A549 (cell line): ENCODE measurements around the gene CD46. TPM values are rescaled to one million over a fixed set of nuclear protein-coding genes. Genes with fewer than 3 reads are reported as not detected.
A peak's percentile ranks its signal among the peaks of the same experiment; 100 is the strongest.
"Not testable (repeated sequence)": the region's sequence is repeated elsewhere in the genome, so short reads cannot be mapped to it uniquely, and the experiment has no call there.

Experiments used
- ATAC-seq, 2 experiments: fragments of 200-7000 bp in 1 of 2; fragments of >200 bp in 1 of 2; cut with Nextera tagmentation in 1 of 2; cut with Tn5 transposase in 1 of 2; 3 replicates each; pipeline versions ENCODE4 v1.8.0 to v1.9.1; 2018 to 2020; ENCODE audit warnings: mild to moderate bottlenecking in 1 of 2, moderate library complexity in 1 of 2
- CTCF ChIA-PET: fragments of 300-600 bp; sonication (Branson Sonifier 250); formaldehyde crosslinking; extraction: SDS; loops from one replicate; lab custom pipeline; 2021; ENCODE audit warnings: antibody characterized with exemption, inconsistent platforms; lab: Yijun Ruan, JAX
- POLR2A ChIA-PET: fragments of 350-600 bp; formaldehyde crosslinking; extraction: SDS; loops from one replicate; lab custom pipeline; 2021; ENCODE audit warnings: antibody characterized with exemption, inconsistent platforms; lab: Yijun Ruan, JAX
- DNase-seq, 2 experiments: peaks; one replicate each; pipeline versions ENCODE4 v3.0.0 to v3.0.0-alpha.2; 2011 to 2016; ENCODE audit warnings: low read depth in 1 of 2, low spot score in 1 of 2
- FAIRE-seq: peaks from 2 replicates; lab custom pipeline; 2011; peaks lifted over from hg19 to GRCh38; lab: Jason Lieb, UNC
- H3K27ac ChIP-seq, 2 experiments: fragments of >200 bp; sonication (Bioruptor Twin); formaldehyde crosslinking; 3 replicates each; pipeline ENCODE4 v1.5.1; 2016 to 2017
- H3K4me1 ChIP-seq: fragments of >200 bp; sonication (Bioruptor Twin); formaldehyde crosslinking; 3 replicates; pipeline ENCODE4 v1.6.1; 2016
- H3K4me2 ChIP-seq: fragments of >200 bp; sonication (Bioruptor Twin); formaldehyde crosslinking; 3 replicates; pipeline ENCODE4 v1.6.1; 2016
- H3K4me3 ChIP-seq: fragments of >200 bp; sonication (Bioruptor Twin); formaldehyde crosslinking; 3 replicates; pipeline ENCODE4 v1.5.1; 2016
- H3K9me3 ChIP-seq: fragments of >200 bp; sonication (Bioruptor Twin); formaldehyde crosslinking; 3 replicates; pipeline ENCODE4 v1.6.1; 2016
- ATOH8 ChIP-seq: fragments of 250-450 bp; sonication (Bioruptor Pico); IDR thresholded peaks from 2 replicates; pipeline ENCODE4 v1.5.0; 2020; ENCODE audit warnings: low read depth, mild to moderate bottlenecking, moderate library complexity
- BCL3 ChIP-seq: fragments of >200 bp; sonication (Bioruptor Twin); formaldehyde crosslinking; IDR thresholded peaks from 3 replicates; pipeline ENCODE4 v1.6.1; 2016
- CHD2 ChIP-seq: fragments of 150-350 bp; IDR thresholded peaks from 2 replicates; pipeline ENCODE4 v1.6.1; 2014; ENCODE audit warnings: low read length; ENCODE audit not compliant: partially characterized antibody
- EHF ChIP-seq: fragments of 250-450 bp; sonication (Bioruptor Pico); IDR thresholded peaks from 2 replicates; pipeline ENCODE4 v1.5.0; 2020; ENCODE audit warnings: mild to moderate bottlenecking
- ELK1 ChIP-seq: fragments of 150-350 bp; IDR thresholded peaks from 2 replicates; pipeline ENCODE4 v1.6.1; 2014; ENCODE audit warnings: low read depth, mild to moderate bottlenecking, low read length
- EP300 ChIP-seq, 2 experiments: fragments of >200 bp; sonication (Bioruptor Twin); formaldehyde crosslinking; IDR thresholded peaks; 2 replicates in 1 of 2; 3 replicates in 1 of 2; pipeline ENCODE4 v1.6.1; 2016 to 2017
- FOSL2 ChIP-seq, 2 experiments: fragments of 450-650 bp in 1 of 2; fragments of >200 bp in 1 of 2; sonication (Bioruptor Twin) in 1 of 2; formaldehyde crosslinking; IDR thresholded peaks; 2 replicates each; pipeline versions ENCODE4 v1.5.0 to v1.6.1; 2016 to 2020; ENCODE audit warnings: mild to moderate bottlenecking in 1 of 2, moderate library complexity in 1 of 2
- FOXS1 ChIP-seq: fragments of 250-450 bp; sonication (Bioruptor Pico); IDR thresholded peaks from 2 replicates; pipeline ENCODE4 v1.5.0; 2020; ENCODE audit warnings: mild to moderate bottlenecking, moderate library complexity
- HOXB13 ChIP-seq: fragments of 250-450 bp; sonication (Bioruptor Pico); IDR thresholded peaks from 2 replicates; pipeline ENCODE4 v1.5.0; 2020; ENCODE audit warnings: low read depth, mild to moderate bottlenecking, moderate library complexity
- JUN ChIP-seq, 2 experiments: fragments of >200 bp; sonication (Bioruptor Twin); formaldehyde crosslinking; IDR thresholded peaks; 2 replicates in 1 of 2; 3 replicates in 1 of 2; pipeline ENCODE4 v1.6.1; 2016 to 2017
- JUNB ChIP-seq: fragments of >200 bp; sonication (Bioruptor Twin); formaldehyde crosslinking; IDR thresholded peaks from 2 replicates; pipeline ENCODE4 v1.6.1; 2016
- MAX ChIP-seq: IDR thresholded peaks from 2 replicates; pipeline ENCODE4 v1.6.1; 2012
- NFE2L2 ChIP-seq: fragments of 150-350 bp; conservative IDR thresholded peaks from 2 replicates; pipeline ENCODE4 v1.6.1; 2014; ENCODE audit warnings: low read length
- NR3C1 ChIP-seq: fragments of >200 bp; sonication (Bioruptor Twin); formaldehyde crosslinking; IDR thresholded peaks from 3 replicates; pipeline ENCODE4 v1.6.1; 2017
- PHF8 ChIP-seq: fragments of 200-600 bp; sonication (generic); IDR thresholded peaks from 2 replicates; pipeline ENCODE4 v1.6.1; 2016; ENCODE audit warnings: low read depth, mild to moderate bottlenecking, antibody characterized with exemption, moderate library complexity, borderline replicate concordance
- RARB ChIP-seq: fragments of 250-450 bp; sonication (Bioruptor Pico); IDR thresholded peaks from 2 replicates; pipeline ENCODE4 v1.8.0; 2021; ENCODE audit warnings: mild to moderate bottlenecking, moderate library complexity
- REST ChIP-seq: fragments of 200-600 bp; sonication (generic); IDR thresholded peaks from 2 replicates; pipeline ENCODE4 v1.6.1; 2016; ENCODE audit warnings: antibody characterized with exemption, mild to moderate bottlenecking, moderate library complexity
- SMC3 ChIP-seq: fragments of >200 bp; sonication (Bioruptor Twin); formaldehyde crosslinking; IDR thresholded peaks from 3 replicates; pipeline ENCODE4 v1.6.1; 2018; ENCODE audit warnings: inconsistent platforms
- TP53 ChIP-seq: fragments of 250-450 bp; sonication (Bioruptor Pico); IDR thresholded peaks from 2 replicates; pipeline ENCODE4 v1.5.0; 2021; ENCODE audit warnings: mild to moderate bottlenecking, moderate library complexity
- ZSCAN20 ChIP-seq: fragments of 250-450 bp; sonication (Bioruptor Pico); IDR thresholded peaks from 2 replicates; pipeline ENCODE4 v1.8.0; 2022; ENCODE audit warnings: mild to moderate bottlenecking, moderate library complexity
- WGBS: methylation state at CpG from one replicate; pipeline ENCODE4 v1.1.6; 2017; ENCODE audit errors: missing lambda C conversion rate; 5-methylcytosine and 5-hydroxymethylcytosine counted together
- polyA plus RNA-seq, 4 experiments: library from polyadenylated mRNA; depleted of rRNA in 3 of 4; stranded (reverse); fragments of >200 nt; fragmentation: RNase III in 1 of 4; extraction: RNeasy Plus Mini Kit Qiagen cat#74134 plus additional on column Dnase treatment in 1 of 4; gene quantifications; 2 replicates in 3 of 4; 3 replicates in 1 of 4; pipeline ENCODE4 v1.2.3, GENCODE V29; 2011 to 2017

CD46 gene
- polyA plus RNA-seq, 2 of the 4 experiments (the other 2 are of a cell fraction): 142 to 239 TPM

GRCh38 chr1:207751463-207751789 lies 428 bp upstream of the CD46 start:
- peaks cover 56% of the 10 kb centered on the region for H3K4me1 ChIP-seq
- POLR2A ChIA-PET: interaction anchor here (1.4 kb wide), 1 partner anchor 46 kb away, joined by 4 read pairs; no protein-coding TSS in a partner anchor
- TF ChIP-seq RARB (CRISPR knock-in tag) (0 out of 2 replicates have a peak, but pooled peaks have one; percentile 29), PHF8 (0 out of 2 replicates have a peak, but pooled peaks have one; percentile 34)
- H3K4me2 ChIP-seq: peak overlapping the region; percentile 97
- ATAC-seq, H3K9me3 ChIP-seq, DNase-seq, FAIRE-seq, CTCF ChIA-PET: not testable (repeated sequence)
- peak overlapping the region; percentile 99 for H3K4me3 ChIP-seq
- WGBS: 7% methylated on average over 7 of the region's 7 CpGs
- peak overlapping the region; percentile 88 for H3K27ac ChIP-seq

- peak overlapping the region; percentile 88 for H3K27ac ChIP-seq
- peak overlapping the region; percentile 99 for H3K4me3 ChIP-seq
- WGBS: under 1% methylated on average over 25 of the region's 30 CpGs
- FAIRE-seq (no peak), ATAC-seq (peak; percentile 48 to 63), DNase-seq (peak in 1 of 2 experiments; percentile 33)
- POLR2A ChIA-PET: interaction anchor here (0.6 to 1.4 kb wide), 2 partner anchors 44 to 660 kb away, joined by 4 to 5 read pairs; no protein-coding TSS in a partner anchor
- H3K4me1 ChIP-seq: peaks cover 56% of the 10 kb centered on the region
- CTCF ChIA-PET: interaction anchor here (1.0 to 2.4 kb wide), 4 partner anchors 11 to 54 kb away, joined by 4 to 7 read pairs (median 4); no protein-coding TSS in a partner anchor
- TF ChIP-seq JUNB: no peak
- TF ChIP-seq ZSCAN20: no peak
- peak; percentile 19; the same call in 1 of the 2 replicates for TF ChIP-seq MAX
- peak overlapping the region; percentile 94 for H3K4me2 ChIP-seq
- no peaks in the 10 kb centered on the region for H3K9me3 ChIP-seq
Observed at GRCh38 chr1:207752456-207752998, 673 bp downstream of the CD46 start.

GRCh38 chr1:207753611-207754010 lies 1.8 kb downstream of the CD46 start:
- 84% methylated on average over 7 of the region's 7 CpGs for WGBS
- peak overlapping the region; percentile 94 for H3K4me2 ChIP-seq
- CTCF ChIA-PET: interaction anchor here (0.6 to 2.4 kb wide), 5 partner anchors 10 to 58 kb away, joined by 3 to 7 read pairs (median 4); no protein-coding TSS in a partner anchor
- H3K4me3 ChIP-seq: peak overlapping the region; percentile 99
- TF ChIP-seq FOSL2 (IDR thresholded peaks at IDR 0.05): no peak
- no peak for TF ChIP-seq FOSL2 (CRISPR knock-in tag; IDR thresholded peaks at IDR 0.05)
- no peak for TF ChIP-seq HOXB13 (CRISPR knock-in tag)
- no peak for TF ChIP-seq FOXS1 (CRISPR knock-in tag)
- TF ChIP-seq CHD2: no peak
- no peak for TF ChIP-seq NR3C1
- TF ChIP-seq REST: no peak
- TF ChIP-seq SMC3: no peak
- peak overlapping the region in 1 of 2 experiments; percentile 88; a peak in 2 of 6 replicates for H3K27ac ChIP-seq
- POLR2A ChIA-PET: no interaction called here
- H3K9me3 ChIP-seq: no peaks in the 10 kb centered on the region
- FAIRE-seq (no peak), DNase-seq (no peak), ATAC-seq (no peak)
- peaks cover 56% of the 10 kb centered on the region for H3K4me1 ChIP-seq

- Histone ChIP-seq H3K9me3 (no peaks in the 10 kb centered on the region), H3K4me3 (0 out of 3 replicates have a peak overlapping the region, but pooled peaks have one; percentile 99), H3K4me2 (peak overlapping the region; percentile 94), H3K4me1 (peaks cover 52% of the 10 kb centered on the region), H3K27ac (no peak overlapping the region)
- FAIRE-seq: no peak
- 82% methylated on average over 4 of the region's 4 CpGs for WGBS
- ATAC-seq: no peak
- ChIA-PET CTCF (interaction anchor here (0.6 to 2.4 kb wide), 5 partner anchors 19 to 104 kb away, joined by 3 to 7 read pairs (median 3); no protein-coding TSS in a partner anchor), POLR2A (no interaction called here)
- DNase-seq: no peak
- TF ChIP-seq EP300 (IDR thresholded peaks at IDR 0.05) (no peak), NFE2L2 (no peak), JUN (IDR thresholded peaks at IDR 0.05) (no peak), ATOH8 (CRISPR knock-in tag) (no peak), FOXS1 (CRISPR knock-in tag) (no peak), EHF (CRISPR knock-in tag) (no peak), ELK1 (no peak), FOSL2 (IDR thresholded peaks at IDR 0.05) (no peak), FOSL2 (CRISPR knock-in tag; IDR thresholded peaks at IDR 0.05) (no peak), CHD2 (no peak), ZSCAN20 (no peak), TP53 (no peak), BCL3 (no peak)
Observed at GRCh38 chr1:207754011-207754410, 2.2 kb downstream of the CD46 start.
